GM19467 (cell line): ENCODE data around the gene P2RY14.
A peak's percentile ranks its signal among the peaks of the same experiment; 100 is the strongest.

Experiments used
- ATAC-seq: cut with Tn5 transposase; IDR thresholded peaks from one replicate; pipeline ENCODE4 v1.9.1; 2021; ENCODE audit warnings: mild to moderate bottlenecking, moderate library complexity; ENCODE audit not compliant: unreplicated experiment

Gene P2RY14

GRCh38 chr3:151303751-151304150 is 25.4 kb upstream of the P2RY14 start:
- no peak for ATAC-seq

- no peak for ATAC-seq
Observed at GRCh38 chr3:151301787-151302186, 23.4 kb upstream of the P2RY14 start.

- ATAC-seq: no peak
Observed at GRCh38 chr3:151300539-151300938, 22.2 kb upstream of the P2RY14 start.

- ATAC-seq: no peak
Observed at GRCh38 chr3:151299006-151299405, 20.7 kb upstream of the P2RY14 start.

GRCh38 chr3:151297429-151297828 is 19.1 kb upstream of the P2RY14 start:
- no peak for ATAC-seq

- ATAC-seq: no peak
Observed at GRCh38 chr3:151296226-151296625, 17.9 kb upstream of the P2RY14 start.

GRCh38 chr3:151293127-151293526 is 14.8 kb upstream of the P2RY14 start:
- ATAC-seq: no peak

- ATAC-seq: no peak
Observed at GRCh38 chr3:151290673-151291072, 12.3 kb upstream of the P2RY14 start.

GRCh38 chr3:151289445-151289844 is 11.1 kb upstream of the P2RY14 start:
- no peak for ATAC-seq

GRCh38 chr3:151285940-151286339 is 7.6 kb upstream of the P2RY14 start:
- no peak for ATAC-seq

- ATAC-seq: no peak
Observed at GRCh38 chr3:151283907-151284461, 5.6 kb upstream of the P2RY14 start.

- ATAC-seq: no peak
Observed at GRCh38 chr3:151283387-151283786, 5.0 kb upstream of the P2RY14 start.

- no peak for ATAC-seq
Observed at GRCh38 chr3:151282921-151283320, 4.6 kb upstream of the P2RY14 start.

GRCh38 chr3:151281671-151282324 is 3.5 kb upstream of the P2RY14 start:
- ATAC-seq: no peak

- ATAC-seq: no peak
Observed at GRCh38 chr3:151276687-151277042, 1.7 kb downstream of the P2RY14 start.

GRCh38 chr3:151276038-151276686 is 2.2 kb downstream of the P2RY14 start:
- ATAC-seq: no peak

GRCh38 chr3:151275091-151275490 is 3.3 kb downstream of the P2RY14 start:
- no peak for ATAC-seq

- ATAC-seq: no peak
Observed at GRCh38 chr3:151269631-151270030, 8.7 kb downstream of the P2RY14 start.

- peak; percentile 45 for ATAC-seq
Observed at GRCh38 chr3:151268267-151269235, 9.8 kb downstream of the P2RY14 start.

- ATAC-seq: no peak
Observed at GRCh38 chr3:151267066-151267465, 11.3 kb downstream of the P2RY14 start.

GRCh38 chr3:151265866-151266265 is 12.5 kb downstream of the P2RY14 start:
- ATAC-seq: peak; percentile 98
